BE2C (cell line): Measurements from ENCODE around the gene TULP1.

Experiments used
- DNase-seq: peaks from one replicate; pipeline ENCODE4 v3.0.0-alpha.2; 2020
- H3K27me3 ChIP-seq: fragments of 250-450 bp; sonication (Bioruptor Pico); 2 replicates; pipeline ENCODE4 v1.5.1; 2020; ENCODE audit warnings: mild to moderate bottlenecking
- H3K36me3 ChIP-seq: fragments of 250-450 bp; sonication (Bioruptor Pico); 2 replicates; pipeline ENCODE4 v1.5.1; 2020; ENCODE audit warnings: mild to moderate bottlenecking
- H3K4me1 ChIP-seq: fragments of 250-450 bp; sonication (Bioruptor Pico); 2 replicates; pipeline ENCODE4 v1.5.1; 2020
- H3K4me3 ChIP-seq: 2 replicates; pipeline ENCODE4 v1.5.1; 2011; ENCODE audit warnings: low read depth, low read length
- H3K9me3 ChIP-seq: fragments of 250-450 bp; sonication (Bioruptor Pico); 2 replicates; pipeline ENCODE4 v1.5.1; 2020
- TF ChIP-seq, protein P1 (sequence below): IDR thresholded peaks from 2 replicates; pipeline ENCODE4 v1.5.1; 2012; ENCODE audit warnings: mild to moderate bottlenecking, low read depth, low read length

TULP1 gene

DNA sequence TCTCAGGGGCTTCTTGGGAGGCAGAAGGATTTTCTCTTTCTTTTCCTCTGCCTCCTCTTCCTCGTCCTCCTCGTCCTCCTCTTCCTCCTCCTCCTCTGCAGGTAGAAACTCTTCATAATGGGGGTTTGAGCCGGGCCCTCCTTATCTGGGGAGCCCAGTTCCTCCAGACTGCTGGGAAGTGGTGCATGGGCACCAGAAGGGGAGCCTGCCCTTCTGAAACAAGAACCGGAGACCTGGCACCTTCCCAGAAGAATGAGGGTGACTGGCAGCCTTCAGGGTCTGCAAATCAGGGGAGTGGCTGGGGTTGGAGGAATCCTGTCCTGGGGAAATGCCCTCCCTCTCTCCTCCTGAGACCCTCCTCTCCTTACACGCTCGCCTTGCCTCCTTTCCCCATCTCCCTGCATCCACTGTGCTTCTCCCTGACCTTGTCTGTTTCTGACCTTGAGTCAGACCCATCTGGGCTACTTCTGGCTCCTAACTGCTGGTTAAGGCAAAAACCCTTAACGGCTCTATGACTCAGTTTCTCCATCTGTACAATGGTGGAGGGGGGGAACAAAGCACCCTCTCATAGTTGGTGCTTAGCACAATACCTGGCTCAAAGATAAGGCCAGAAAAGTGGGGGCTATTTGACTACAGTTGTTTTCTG, 1.7 kb downstream of the TULP1 start:
- TF ChIP-seq, protein P1, sequence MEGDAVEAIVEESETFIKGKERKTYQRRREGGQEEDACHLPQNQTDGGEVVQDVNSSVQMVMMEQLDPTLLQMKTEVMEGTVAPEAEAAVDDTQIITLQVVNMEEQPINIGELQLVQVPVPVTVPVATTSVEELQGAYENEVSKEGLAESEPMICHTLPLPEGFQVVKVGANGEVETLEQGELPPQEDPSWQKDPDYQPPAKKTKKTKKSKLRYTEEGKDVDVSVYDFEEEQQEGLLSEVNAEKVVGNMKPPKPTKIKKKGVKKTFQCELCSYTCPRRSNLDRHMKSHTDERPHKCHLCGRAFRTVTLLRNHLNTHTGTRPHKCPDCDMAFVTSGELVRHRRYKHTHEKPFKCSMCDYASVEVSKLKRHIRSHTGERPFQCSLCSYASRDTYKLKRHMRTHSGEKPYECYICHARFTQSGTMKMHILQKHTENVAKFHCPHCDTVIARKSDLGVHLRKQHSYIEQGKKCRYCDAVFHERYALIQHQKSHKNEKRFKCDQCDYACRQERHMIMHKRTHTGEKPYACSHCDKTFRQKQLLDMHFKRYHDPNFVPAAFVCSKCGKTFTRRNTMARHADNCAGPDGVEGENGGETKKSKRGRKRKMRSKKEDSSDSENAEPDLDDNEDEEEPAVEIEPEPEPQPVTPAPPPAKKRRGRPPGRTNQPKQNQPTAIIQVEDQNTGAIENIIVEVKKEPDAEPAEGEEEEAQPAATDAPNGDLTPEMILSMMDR, result no peak
- Histone ChIP-seq H3K4me1 (no peaks in the 10 kb centered on the region), H3K9me3 (no peaks in the 10 kb centered on the region), H3K36me3 (no peaks in the 10 kb centered on the region), H3K27me3 (no peaks in the 10 kb centered on the region), H3K4me3 (no peak overlapping the region)
- no peak for DNase-seq

DNA sequence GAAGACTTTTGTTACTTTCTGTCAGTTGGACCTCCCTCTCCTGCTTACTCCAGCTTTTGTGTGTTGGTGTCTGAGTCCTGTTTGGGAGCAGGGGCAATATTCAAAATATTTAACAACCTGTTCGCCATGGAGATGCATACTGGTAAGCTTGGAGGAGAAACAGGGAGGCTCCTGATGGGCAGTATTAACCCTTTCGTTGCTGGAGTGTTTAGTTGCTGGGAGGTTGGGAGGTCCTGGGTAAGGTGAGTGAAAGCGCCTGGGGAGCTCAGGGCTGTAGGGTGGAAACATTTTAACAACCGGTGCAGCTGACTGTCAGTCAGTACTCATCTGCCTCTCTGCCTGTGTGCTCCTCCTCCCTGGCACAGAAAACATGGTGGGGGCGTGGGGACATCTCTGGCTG, 4.2 kb downstream of the TULP1 start:
- Histone ChIP-seq H3K36me3 (no peaks in the 10 kb centered on the region), H3K9me3 (no peaks in the 10 kb centered on the region), H3K4me1 (no peaks in the 10 kb centered on the region), H3K4me3 (no peak overlapping the region), H3K27me3 (no peaks in the 10 kb centered on the region)
- no peak for DNase-seq
- TF ChIP-seq, protein P1, result no peak

DNA sequence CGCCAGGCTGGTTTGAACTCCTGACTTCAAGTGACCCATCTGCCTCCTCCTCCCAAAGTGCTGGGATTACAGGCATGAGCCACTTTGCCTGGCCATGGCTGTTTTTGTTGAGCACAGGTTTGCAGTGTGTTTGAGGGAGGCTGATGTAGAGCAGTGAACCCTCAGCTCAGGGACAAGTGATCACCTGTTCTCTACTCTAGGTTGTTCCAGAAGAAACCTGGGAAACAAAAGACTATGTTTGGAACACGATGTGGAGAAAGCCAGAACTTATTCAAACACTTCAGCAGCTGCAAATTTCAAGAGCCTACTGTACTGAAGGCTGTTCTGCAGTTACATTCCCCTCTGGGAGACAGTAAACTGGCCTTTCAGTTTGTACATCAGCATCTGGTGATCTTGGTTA, 4.7 kb downstream of the TULP1 start:
- Histone ChIP-seq H3K4me1 (no peaks in the 10 kb centered on the region), H3K36me3 (no peaks in the 10 kb centered on the region), H3K4me3 (no peak overlapping the region), H3K27me3 (no peaks in the 10 kb centered on the region), H3K9me3 (no peaks in the 10 kb centered on the region)
- TF ChIP-seq, protein P1, result no peak
- no peak for DNase-seq

DNA sequence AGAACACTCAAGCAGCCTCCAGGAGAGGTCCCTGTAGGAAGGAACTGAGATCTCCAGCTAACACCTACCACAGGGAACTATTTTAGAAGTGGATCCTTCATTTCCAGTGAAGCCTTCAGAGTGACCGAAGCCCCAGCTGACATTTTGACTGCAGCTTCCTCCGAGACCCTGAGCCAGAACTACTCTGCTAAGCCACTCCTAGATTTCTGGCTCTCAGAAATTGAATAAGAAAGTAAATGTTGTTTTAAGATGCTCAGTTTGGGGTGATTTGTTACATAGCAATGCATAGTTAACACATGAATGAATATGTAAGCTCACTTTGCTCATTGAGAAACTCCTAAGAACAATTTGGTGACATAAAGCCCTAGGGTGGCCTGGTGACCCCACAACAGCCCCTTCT, 5.5 kb downstream of the TULP1 start:
- no peak for DNase-seq
- H3K4me3 ChIP-seq, result no peak overlapping the region
- H3K27me3 ChIP-seq, result no peaks in the 10 kb centered on the region
- H3K9me3 ChIP-seq, result no peaks in the 10 kb centered on the region
- no peaks in the 10 kb centered on the region for H3K4me1 ChIP-seq
- H3K36me3 ChIP-seq, result no peaks in the 10 kb centered on the region
- TF ChIP-seq, protein P1, result no peak

DNA sequence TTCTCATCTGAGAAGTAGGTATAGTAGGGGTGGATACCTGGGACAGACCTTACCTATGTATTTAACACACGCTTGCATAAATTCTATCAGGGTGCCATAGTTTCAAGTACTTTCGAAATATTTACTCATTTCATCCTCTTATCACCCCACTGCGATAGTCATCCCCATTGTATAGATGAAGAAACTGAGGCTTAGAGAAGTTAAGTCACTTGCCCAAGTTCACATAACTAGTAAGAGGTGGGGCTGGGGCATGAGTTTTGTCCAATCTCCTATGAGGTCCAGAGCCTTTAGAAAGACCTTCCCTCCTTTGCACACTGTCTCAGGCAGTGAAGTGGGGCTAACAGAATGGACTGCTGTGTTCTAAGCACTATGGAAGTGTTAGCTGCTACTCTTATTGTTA, 6.2 kb downstream of the TULP1 start:
- no peaks in the 10 kb centered on the region for H3K27me3 ChIP-seq

DNA sequence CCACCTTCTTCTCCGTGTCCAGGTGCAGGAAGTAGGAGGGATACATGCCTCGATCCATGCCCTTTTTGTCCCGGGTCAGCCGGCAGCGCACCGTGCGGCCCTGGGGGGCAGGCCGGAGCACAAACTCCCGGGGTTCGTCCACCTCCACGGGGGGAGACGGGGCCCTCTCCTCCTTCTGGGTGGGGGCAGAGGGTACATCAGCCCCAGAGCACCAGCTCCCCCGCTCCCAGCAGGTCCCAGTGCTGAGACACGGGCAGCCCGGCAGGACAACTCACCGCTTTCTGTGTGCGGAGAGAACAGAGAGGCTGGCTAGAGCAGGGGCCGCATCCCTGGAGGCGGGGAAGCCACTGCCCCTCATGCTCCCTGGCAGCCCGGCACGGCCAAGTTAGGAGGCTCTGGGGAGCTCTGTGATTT, 6.7 kb downstream of the TULP1 start:
- DNase-seq, result no peak
- Histone ChIP-seq H3K9me3 (no peaks in the 10 kb centered on the region), H3K4me3 (no peak overlapping the region), H3K36me3 (no peaks in the 10 kb centered on the region), H3K4me1 (no peaks in the 10 kb centered on the region; the same call in 1 of the 2 replicates), H3K27me3 (no peaks in the 10 kb centered on the region)
- TF ChIP-seq, protein P1, result no peak

More for the DNA sequence above, 6.2 kb downstream of the TULP1 start:
- Histone ChIP-seq H3K4me1 (no peaks in the 10 kb centered on the region), H3K4me3 (no peak overlapping the region), H3K36me3 (no peaks in the 10 kb centered on the region), H3K9me3 (no peaks in the 10 kb centered on the region)
- no peak for DNase-seq
- TF ChIP-seq, protein P1, result no peak
